ENCODE data around the gene PBRM1. TPM values are rescaled to one million over a fixed set of nuclear protein-coding genes. Genes with fewer than 3 reads are reported as not detected.

PBRM1 gene
- total RNA-seq, 1 donor: 48.7 TPM

- H3K4me3 ChIP-seq (ENCODE audit: low read length): no peak overlapping the region
- H3K4me1 ChIP-seq (ENCODE audit: insufficient read depth, low read length): no peaks in the 10 kb centered on the region
Observed at GRCh38 chr3:52514576-52514975, 171.1 kb downstream of the PBRM1 start.

DNA sequence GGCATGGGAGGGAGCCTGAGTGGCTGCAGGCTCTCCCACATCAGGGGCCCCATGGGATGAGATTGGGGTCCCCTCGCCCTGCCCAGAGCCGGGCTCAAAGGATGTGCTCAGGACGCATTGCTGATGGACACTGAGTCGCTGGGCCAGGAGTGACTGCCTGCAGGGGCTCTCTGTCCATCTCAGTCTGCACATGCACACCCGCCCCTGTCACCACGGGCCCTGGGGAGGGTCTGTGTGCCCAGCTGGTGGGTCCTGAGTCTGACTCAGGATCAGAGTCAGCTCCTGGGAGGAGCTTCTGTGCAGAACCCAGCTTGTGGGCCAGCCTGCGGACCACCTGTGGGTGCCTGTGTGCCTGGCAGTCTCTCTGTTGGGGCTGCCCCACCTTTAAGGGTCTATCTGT lies 172.4 kb downstream of the PBRM1 start:
- Histone ChIP-seq H3K9me3 (ENCODE audit: low read depth, low read length) (no peaks in the 10 kb centered on the region), H3K4me3 (ENCODE audit: low read length) (no peak overlapping the region), H3K4me1 (ENCODE audit: insufficient read depth, low read length) (no peaks in the 10 kb centered on the region), H3K27me3 (ENCODE audit: insufficient read depth, low read length) (no peaks in the 10 kb centered on the region)

More at GRCh38 chr3:52514576-52514975, 171.1 kb downstream of the PBRM1 start:
- Histone ChIP-seq H3K27me3 (ENCODE audit: insufficient read depth, low read length) (no peaks in the 10 kb centered on the region), H3K9me3 (ENCODE audit: low read depth, low read length) (no peaks in the 10 kb centered on the region)

DNA sequence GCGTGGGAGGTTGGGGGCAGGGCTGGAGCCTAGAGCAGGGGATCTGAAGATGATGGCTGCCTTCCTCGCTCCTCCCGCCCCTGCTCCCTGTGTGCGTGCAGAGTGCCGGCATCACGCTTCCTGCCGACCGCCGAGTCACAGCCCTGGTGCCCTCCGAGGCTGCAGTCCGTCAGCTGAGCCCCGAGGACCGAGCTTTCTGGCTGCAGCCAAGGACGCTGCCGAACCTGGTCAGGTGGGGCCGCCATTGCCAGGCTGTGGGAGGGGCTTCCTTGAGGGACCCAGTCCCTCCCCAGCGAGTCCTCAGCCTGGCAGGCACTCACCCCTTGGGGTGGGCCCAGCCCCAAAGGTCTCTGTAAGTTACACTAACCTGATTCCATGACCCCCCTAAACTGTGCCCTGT lies 173.0 kb downstream of the PBRM1 start:
- Histone ChIP-seq H3K4me3 (ENCODE audit: low read length) (no peak overlapping the region), H3K9me3 (ENCODE audit: low read depth, low read length) (no peaks in the 10 kb centered on the region), H3K27me3 (ENCODE audit: insufficient read depth, low read length) (no peaks in the 10 kb centered on the region), H3K4me1 (ENCODE audit: insufficient read depth, low read length) (no peaks in the 10 kb centered on the region)

GRCh38 chr3:52512105-52512504 lies 173.6 kb downstream of the PBRM1 start:
- Histone ChIP-seq H3K27me3 (ENCODE audit: insufficient read depth, low read length) (no peaks in the 10 kb centered on the region), H3K9me3 (ENCODE audit: low read depth, low read length) (no peaks in the 10 kb centered on the region), H3K4me1 (ENCODE audit: insufficient read depth, low read length) (no peaks in the 10 kb centered on the region), H3K4me3 (ENCODE audit: low read length) (no peak overlapping the region)

DNA sequence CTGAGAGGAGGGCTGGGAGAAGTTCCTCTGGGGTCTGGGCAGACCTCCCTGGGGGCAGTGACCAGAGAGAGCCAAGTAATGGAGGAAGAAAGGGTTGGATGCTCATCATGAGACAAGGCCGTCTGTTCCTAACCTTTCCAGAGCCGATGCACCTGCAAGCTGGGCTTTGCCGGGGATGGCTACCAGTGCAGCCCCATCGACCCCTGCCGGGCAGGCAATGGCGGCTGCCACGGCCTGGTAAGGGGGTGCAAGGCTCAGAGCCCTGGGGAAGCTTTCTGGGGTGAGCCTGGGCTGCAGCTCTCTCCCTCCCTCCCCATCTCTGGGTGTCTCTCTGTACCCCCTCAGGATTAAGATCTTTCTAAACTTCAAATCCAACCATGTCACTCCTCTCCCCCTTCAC lies 174.2 kb downstream of the PBRM1 start:
- no peak overlapping the region for H3K4me3 ChIP-seq (ENCODE audit: low read length)
- no peaks in the 10 kb centered on the region for H3K4me1 ChIP-seq (ENCODE audit: insufficient read depth, low read length)
- no peaks in the 10 kb centered on the region for H3K27me3 ChIP-seq (ENCODE audit: insufficient read depth, low read length)
- H3K9me3 ChIP-seq (ENCODE audit: low read depth, low read length): no peaks in the 10 kb centered on the region

DNA sequence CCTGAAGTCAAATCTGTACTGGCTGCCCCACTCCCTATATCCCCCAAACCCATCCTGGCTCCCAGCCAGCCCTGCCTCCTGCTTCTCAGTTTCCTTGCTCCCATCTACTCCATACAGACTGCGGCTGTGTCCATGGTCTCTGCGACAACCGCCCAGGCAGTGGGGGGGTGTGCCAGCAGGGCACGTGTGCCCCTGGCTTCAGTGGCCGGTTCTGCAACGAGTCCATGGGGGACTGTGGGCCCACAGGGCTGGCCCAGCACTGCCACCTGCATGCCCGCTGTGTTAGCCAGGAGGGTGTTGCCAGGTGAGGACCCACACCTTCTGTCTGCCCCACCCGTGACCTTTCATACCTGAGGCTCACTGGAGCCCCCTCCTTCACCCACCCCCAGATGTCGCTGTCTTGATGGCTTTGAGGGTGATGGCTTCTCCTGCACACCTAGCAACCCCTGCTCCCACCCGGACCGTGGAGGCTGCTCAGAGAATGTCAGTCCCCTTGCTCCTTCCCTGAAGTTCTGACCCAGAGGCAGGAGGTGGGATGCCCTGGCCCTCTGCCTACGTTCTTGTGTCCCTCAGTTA lies 175.9 kb downstream of the PBRM1 start:
- Histone ChIP-seq H3K9me3 (ENCODE audit: low read depth, low read length) (no peaks in the 10 kb centered on the region), H3K4me3 (ENCODE audit: low read length) (no peak overlapping the region), H3K4me1 (ENCODE audit: insufficient read depth, low read length) (no peaks in the 10 kb centered on the region), H3K27me3 (ENCODE audit: insufficient read depth, low read length) (no peaks in the 10 kb centered on the region)

DNA sequence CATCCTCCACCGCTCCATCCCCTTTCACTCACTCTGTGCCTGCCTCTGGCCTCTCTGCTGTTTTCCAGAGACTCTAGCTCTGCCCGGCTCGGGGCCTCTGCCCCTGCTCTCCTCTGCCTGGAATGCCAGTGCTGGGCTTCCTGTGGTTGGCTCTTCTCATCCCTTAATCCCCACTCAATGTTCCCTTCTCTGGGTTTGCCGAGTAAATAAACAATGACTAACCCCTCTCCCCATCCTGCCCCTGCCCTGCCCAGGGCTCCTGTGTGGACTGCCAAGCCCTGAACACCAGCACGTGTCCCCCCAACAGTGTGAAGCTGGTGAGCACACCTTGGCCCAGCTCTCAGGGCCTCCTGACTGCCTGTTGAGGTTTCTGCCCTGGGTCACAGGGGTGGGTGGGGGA lies 178.4 kb downstream of the PBRM1 start:
- H3K4me1 ChIP-seq (ENCODE audit: insufficient read depth, low read length): no peaks in the 10 kb centered on the region
- no peak overlapping the region for H3K4me3 ChIP-seq (ENCODE audit: low read length)
- H3K9me3 ChIP-seq (ENCODE audit: low read depth, low read length): no peaks in the 10 kb centered on the region
- H3K27me3 ChIP-seq (ENCODE audit: insufficient read depth, low read length): no peaks in the 10 kb centered on the region

DNA sequence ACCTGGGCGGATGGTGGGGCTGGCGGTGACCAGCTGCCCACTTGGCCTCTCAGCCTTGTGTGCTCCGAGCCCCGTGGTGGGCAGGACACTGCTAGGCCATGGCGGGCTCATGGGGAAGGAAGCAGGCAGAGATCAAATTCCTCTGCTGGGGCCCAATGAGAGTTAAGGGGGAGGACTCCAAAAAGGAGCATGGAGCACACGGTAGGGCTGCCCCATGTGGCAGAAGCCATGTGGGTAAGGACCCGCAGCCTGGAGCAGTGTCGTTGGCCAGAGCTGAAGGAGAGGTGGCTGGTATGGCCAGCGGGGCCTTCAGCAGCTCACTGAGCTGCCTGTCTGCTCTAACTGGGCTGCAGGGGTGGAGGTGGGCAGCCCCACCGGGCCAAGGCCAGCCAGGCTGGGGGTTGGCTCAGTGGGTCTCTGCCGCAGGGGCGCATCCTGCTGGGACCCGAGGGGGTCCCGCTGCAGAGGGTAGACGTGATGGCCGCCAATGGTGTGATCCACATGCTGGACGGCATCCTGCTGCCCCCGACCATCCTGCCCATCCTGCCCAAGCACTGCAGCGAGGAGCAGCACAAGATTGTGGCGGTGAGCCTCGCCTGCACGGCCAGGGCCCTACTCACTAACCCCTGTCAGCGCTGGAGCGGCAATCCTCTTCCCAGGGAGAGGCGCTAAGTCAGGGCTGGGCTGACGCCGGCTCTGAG lies 179.3 kb downstream of the PBRM1 start:
- H3K27me3 ChIP-seq (ENCODE audit: insufficient read depth, low read length): no peaks in the 10 kb centered on the region
- H3K4me1 ChIP-seq (ENCODE audit: insufficient read depth, low read length): no peaks in the 10 kb centered on the region
- no peak overlapping the region for H3K4me3 ChIP-seq (ENCODE audit: low read length)
- no peaks in the 10 kb centered on the region for H3K9me3 ChIP-seq (ENCODE audit: low read depth, low read length)

- no peaks in the 10 kb centered on the region for H3K9me3 ChIP-seq (ENCODE audit: low read depth, low read length)
- no peak overlapping the region for H3K4me3 ChIP-seq (ENCODE audit: low read length)
- H3K4me1 ChIP-seq (ENCODE audit: insufficient read depth, low read length): peaks cover 10% of the 10 kb centered on the region
- H3K27me3 ChIP-seq (ENCODE audit: insufficient read depth, low read length): no peaks in the 10 kb centered on the region
Observed at GRCh38 chr3:52504977-52505376, 180.7 kb downstream of the PBRM1 start.

DNA sequence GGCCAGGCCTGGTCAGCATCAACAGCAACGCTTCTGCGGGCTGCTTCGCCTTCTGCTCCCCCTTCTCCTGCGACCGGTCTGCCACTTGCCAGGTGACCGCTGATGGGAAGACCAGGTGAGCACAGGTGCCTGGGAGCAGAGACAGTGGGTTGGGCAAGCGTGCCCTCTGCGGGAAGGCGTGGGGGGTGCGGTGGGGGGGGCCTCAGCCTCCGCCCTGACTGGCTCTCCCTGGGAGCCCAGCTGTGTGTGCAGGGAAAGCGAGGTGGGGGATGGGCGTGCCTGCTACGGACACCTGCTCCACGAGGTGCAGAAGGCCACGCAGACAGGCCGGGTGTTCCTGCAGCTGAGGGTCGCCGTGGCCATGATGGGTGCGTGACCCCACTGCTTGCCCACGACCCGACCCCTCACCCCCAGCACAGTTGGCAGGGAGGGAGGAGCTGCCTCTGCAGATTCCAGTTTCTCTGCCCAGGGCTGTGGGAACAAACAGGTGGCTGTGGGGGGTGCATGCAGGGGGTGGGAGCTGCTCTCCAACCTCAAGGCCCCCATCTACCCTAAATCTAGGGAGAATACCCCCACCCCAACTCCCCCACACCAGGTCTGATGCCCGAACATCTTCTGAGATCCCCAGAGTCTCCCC lies 181.8 kb downstream of the PBRM1 start:
- Histone ChIP-seq H3K4me1 (ENCODE audit: insufficient read depth, low read length) (peaks cover 18% of the 10 kb centered on the region), H3K4me3 (ENCODE audit: low read length) (no peak overlapping the region), H3K27me3 (ENCODE audit: insufficient read depth, low read length) (no peaks in the 10 kb centered on the region), H3K9me3 (ENCODE audit: low read depth, low read length) (no peaks in the 10 kb centered on the region)

DNA sequence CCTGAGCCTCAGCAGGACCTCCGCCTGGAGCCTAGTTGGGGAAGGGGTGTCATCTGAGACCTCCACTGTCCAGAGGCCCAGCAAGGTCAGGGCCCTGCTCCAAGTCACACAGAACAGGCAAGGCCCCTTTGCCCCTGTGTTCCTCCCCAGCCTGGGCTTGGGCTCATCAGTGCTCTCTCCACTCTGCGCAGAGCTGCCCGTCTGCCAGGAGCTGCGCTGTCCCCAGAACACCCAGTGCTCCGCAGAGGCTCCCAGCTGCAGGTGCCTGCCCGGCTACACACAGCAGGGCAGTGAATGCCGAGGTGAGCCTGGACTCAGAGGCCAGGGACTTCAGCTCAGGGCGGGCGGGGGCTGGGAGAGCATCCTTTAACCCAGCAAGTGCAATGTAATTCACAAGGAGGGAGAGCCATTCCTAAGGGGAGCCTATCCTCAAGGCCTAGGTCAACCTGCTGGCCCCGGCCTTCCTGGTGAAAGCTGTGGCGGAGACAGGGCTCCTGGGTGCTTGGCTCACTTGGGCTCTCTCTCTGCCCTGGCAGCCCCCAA lies 182.8 kb downstream of the PBRM1 start:
- Histone ChIP-seq H3K9me3 (ENCODE audit: low read depth, low read length) (no peaks in the 10 kb centered on the region), H3K4me1 (ENCODE audit: insufficient read depth, low read length) (peaks cover 29% of the 10 kb centered on the region), H3K27me3 (ENCODE audit: insufficient read depth, low read length) (no peaks in the 10 kb centered on the region), H3K4me3 (ENCODE audit: low read length) (no peak overlapping the region)

DNA sequence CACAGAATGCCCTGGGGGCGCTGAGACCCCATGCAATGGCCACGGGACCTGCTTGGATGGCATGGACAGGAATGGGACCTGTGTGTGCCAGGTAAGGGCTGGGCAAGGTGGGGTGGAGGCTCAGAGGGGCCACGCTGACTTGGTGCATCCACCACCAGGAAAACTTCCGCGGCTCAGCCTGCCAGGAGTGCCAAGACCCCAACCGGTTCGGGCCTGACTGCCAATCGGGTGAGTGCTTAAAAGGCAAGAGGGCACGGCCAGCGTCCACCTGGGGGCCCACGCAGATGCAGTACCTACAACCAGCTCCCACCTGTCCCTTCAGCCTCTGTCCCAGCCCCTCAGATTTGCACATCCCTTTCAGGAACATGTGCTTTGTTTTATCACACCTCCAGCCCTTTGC lies 183.7 kb downstream of the PBRM1 start:
- Histone ChIP-seq H3K9me3 (ENCODE audit: low read depth, low read length) (no peaks in the 10 kb centered on the region), H3K4me1 (ENCODE audit: insufficient read depth, low read length) (peaks cover 38% of the 10 kb centered on the region), H3K27me3 (ENCODE audit: insufficient read depth, low read length) (no peaks in the 10 kb centered on the region), H3K4me3 (ENCODE audit: low read length) (no peak overlapping the region)

GRCh38 chr3:52501046-52501445 lies 184.7 kb downstream of the PBRM1 start:
- Histone ChIP-seq H3K4me3 (ENCODE audit: low read length) (no peak overlapping the region), H3K9me3 (ENCODE audit: low read depth, low read length) (no peaks in the 10 kb centered on the region), H3K27me3 (ENCODE audit: insufficient read depth, low read length) (no peaks in the 10 kb centered on the region), H3K4me1 (ENCODE audit: insufficient read depth, low read length) (peaks cover 47% of the 10 kb centered on the region)

- H3K27me3 ChIP-seq (ENCODE audit: insufficient read depth, low read length): no peaks in the 10 kb centered on the region
- H3K4me3 ChIP-seq (ENCODE audit: low read length): no peak overlapping the region
- H3K4me1 ChIP-seq (ENCODE audit: insufficient read depth, low read length): peaks cover 69% of the 10 kb centered on the region
- H3K9me3 ChIP-seq (ENCODE audit: low read depth, low read length): no peaks in the 10 kb centered on the region
Observed at GRCh38 chr3:52498137-52499054, 187.3 kb downstream of the PBRM1 start.
